GM19043 (cell line): ENCODE measurements around the gene PDCL3.

Experiments used
- ATAC-seq: cut with Tn5 transposase; IDR thresholded peaks from one replicate; pipeline ENCODE4 v1.9.1; 2021; ENCODE audit warnings: low read depth; ENCODE audit not compliant: unreplicated experiment

Gene PDCL3

GRCh38 chr2:100560216-100560830 lies 2.5 kb upstream of the PDCL3 start:
- ATAC-seq: no peak

GRCh38 chr2:100561191-100561590 lies 1.6 kb upstream of the PDCL3 start:
- no peak for ATAC-seq

- ATAC-seq: peak; percentile 2
Measured at GRCh38 chr2:100563407-100564247, 834 bp downstream of the PDCL3 start.

- ATAC-seq: no peak
Measured at GRCh38 chr2:100568989-100569388, 6.2 kb downstream of the PDCL3 start.

GRCh38 chr2:100571668-100572067 lies 8.9 kb downstream of the PDCL3 start:
- no peak for ATAC-seq

GRCh38 chr2:100577777-100578176 lies 15.0 kb downstream of the PDCL3 start:
- no peak for ATAC-seq

- ATAC-seq: peak; percentile 73
Measured at GRCh38 chr2:100580367-100581276, 17.8 kb downstream of the PDCL3 start.

GRCh38 chr2:100581277-100581612 lies 18.5 kb downstream of the PDCL3 start:
- ATAC-seq: peak; percentile 6

GRCh38 chr2:100584816-100585215 lies 22.0 kb downstream of the PDCL3 start:
- no peak for ATAC-seq

GRCh38 chr2:100588071-100588786 lies 25.4 kb downstream of the PDCL3 start:
- no peak for ATAC-seq

- no peak for ATAC-seq
Measured at GRCh38 chr2:100589527-100589926, 26.7 kb downstream of the PDCL3 start.

- no peak for ATAC-seq
Measured at GRCh38 chr2:100592226-100592625, 29.4 kb downstream of the PDCL3 start.

- no peak for ATAC-seq
Measured at GRCh38 chr2:100596465-100596864, 33.7 kb downstream of the PDCL3 start.

GRCh38 chr2:100599566-100599965 lies 36.8 kb downstream of the PDCL3 start:
- no peak for ATAC-seq

GRCh38 chr2:100601661-100602060 lies 38.9 kb downstream of the PDCL3 start:
- no peak for ATAC-seq

GRCh38 chr2:100603414-100603813 lies 40.6 kb downstream of the PDCL3 start:
- no peak for ATAC-seq

GRCh38 chr2:100603948-100604633 lies 41.3 kb downstream of the PDCL3 start:
- no peak for ATAC-seq

- ATAC-seq: no peak
Measured at GRCh38 chr2:100606332-100606725, 43.5 kb downstream of the PDCL3 start.

GRCh38 chr2:100606726-100607343 lies 44.0 kb downstream of the PDCL3 start:
- ATAC-seq: no peak
